ENCODE data around the gene N4BP2L2. TPM values are rescaled to one million over a fixed set of nuclear protein-coding genes. Genes with fewer than 3 reads are reported as not detected.

The N4BP2L2 gene
- total and polyA plus RNA-seq, 9 of the 15 experiments (the other 6 are each of a cell fraction or from before 2014, with no cell fraction given) = 33.9 to 76.4 (median 48.7) TPM

DNA sequence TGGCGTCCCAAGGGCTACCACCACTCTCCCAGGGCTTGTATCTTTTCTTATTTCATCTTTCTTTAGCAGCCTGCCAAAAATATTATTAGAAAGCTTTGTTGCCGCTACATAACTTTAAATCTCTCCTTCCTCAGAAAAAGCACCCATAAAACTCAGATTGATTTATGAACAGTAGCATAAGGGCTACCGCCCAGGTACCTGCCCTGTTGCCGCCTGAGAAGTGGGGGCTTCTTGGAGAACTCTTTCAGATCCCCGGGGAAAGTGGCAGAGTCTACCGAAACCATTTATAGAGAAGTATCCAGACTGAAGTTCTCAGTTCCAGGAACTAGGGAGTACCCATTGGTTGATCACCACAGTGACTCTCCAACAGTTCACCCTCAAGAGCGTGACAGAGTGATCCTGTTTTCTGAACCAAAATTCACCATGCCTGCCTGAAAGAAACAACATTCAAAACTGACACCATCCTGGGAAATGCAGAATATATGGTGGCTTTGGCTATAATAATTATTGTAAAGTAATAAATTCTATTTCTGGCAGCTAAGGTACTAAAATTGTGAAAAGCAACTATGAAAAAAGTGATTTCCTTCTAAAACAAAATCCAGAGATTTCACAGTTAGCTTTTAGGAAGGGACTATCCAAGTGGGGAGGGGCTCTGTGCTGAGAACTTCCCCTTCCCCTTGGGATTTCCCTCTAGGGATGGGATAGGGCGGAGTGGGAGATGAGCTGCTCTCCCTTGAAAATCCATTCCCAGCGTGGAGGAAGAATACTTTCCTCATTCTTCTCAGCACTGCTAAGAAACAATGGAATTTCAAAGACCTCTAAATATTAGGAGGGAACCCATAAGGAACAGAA is 109.8 kb downstream of the N4BP2L2 start:
- 72% methylated on average over 8 of the region's 9 CpGs for WGBS (ENCODE audit: insufficient coverage, low coverage, missing lambda C conversion rate)
- in situ Hi-C loops (cut with MboI) = no loop called here
- H3K9ac ChIP-seq (ENCODE audit: insufficient read depth in 1 of 2, low read depth in 2 of 2, low read length in 2 of 2) = no peak overlapping the region

DNA sequence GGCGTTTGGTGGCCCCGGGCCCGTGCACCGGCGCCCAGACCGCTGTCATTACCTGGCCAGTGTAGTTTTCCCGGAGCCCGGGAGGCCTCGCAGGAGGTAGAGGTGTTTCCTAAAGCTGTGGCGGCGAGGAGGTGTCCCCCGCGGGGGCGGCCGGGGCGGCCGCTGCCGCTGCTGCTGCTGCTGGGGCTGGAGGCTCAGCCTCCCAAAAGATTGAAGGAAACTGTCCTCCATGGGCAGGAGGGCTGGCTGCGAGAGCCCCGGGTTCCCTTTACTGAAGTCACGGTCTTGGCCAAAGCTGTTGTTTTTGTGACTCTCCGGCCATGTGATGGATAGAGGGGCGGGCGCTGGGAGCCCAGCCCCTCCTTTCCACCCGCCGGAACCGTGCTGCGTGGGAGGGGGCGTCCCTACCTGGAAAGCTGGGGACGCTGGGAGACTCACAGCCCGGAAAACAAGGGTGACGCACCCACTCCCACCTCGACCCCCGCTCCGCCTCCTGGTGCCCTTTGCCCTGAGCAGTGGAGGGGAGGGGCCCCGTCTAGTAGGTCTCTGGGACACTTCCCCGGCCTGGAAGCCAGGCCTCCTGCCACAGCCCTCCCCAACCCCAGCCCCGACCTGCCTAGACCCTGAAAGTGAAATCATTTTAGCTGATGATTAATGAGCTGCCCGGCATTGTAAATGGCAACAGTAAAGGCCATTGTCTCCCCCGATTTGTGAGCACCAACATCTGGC is 110.6 kb downstream of the N4BP2L2 start, which contains the start of gene N4BP2L1:
N4BP2L1 (minus strand) TSS at position 279 of the 729 bp plus-strand sequence; CDS start at position 231, 48 bp downstream.
- Histone ChIP-seq H3K9me3 (replicated peaks; ENCODE audit: control insufficient read depth, insufficient read depth, low read depth, low read length) (no peaks in the 10 kb centered on the region; the same call in none of the 2 replicates), H2AFZ (ENCODE audit: low read depth, low read length) (no peak within 1 kb of the TSS), H3K4me2 (ENCODE audit: insufficient read depth, low read length) (no peak within 1 kb of the TSS), H3K9me1 (ENCODE audit: control insufficient read depth, insufficient read depth, low read length) (no peaks in the 10 kb centered on the region), H3K79me2 (ENCODE audit: control insufficient read depth, insufficient read depth, low read length) (no peaks in the 10 kb centered on the region), H4K20me1 (replicated peaks; ENCODE audit: control insufficient read depth, insufficient read depth, low read length) (no peaks in the 10 kb centered on the region), H3K4me1 (replicated peaks in 1 of 2; ENCODE audit: control insufficient read depth in 2 of 2, insufficient read depth in 2 of 2, low read length in 2 of 2) (peaks cover 0 to 6% of the 10 kb centered on the region in 2 experiments; a peak in 3 of 5 replicates), H3K27ac (ENCODE audit: extremely low read depth, low read depth, low read length) (no peak within 1 kb of the TSS), H3K4me3 (no peak within 1 kb of the TSS), H3K9ac (ENCODE audit: insufficient read depth in 1 of 2, low read depth in 2 of 2, low read length in 2 of 2) (no peak within 1 kb of the TSS), H3K36me3 (ENCODE audit: control insufficient read depth, insufficient read depth, low read length) (no peaks in the 10 kb centered on the region), H3K27me3 (ENCODE audit: control insufficient read depth in 2 of 2, insufficient read depth in 2 of 2, low read length in 2 of 2) (no peaks in the 10 kb centered on the region)
- in situ Hi-C loops (cut with MboI) (no loop called here), intact Hi-C loops (cut with micrococcal nuclease) (no loop called here)
- BruUV-seq (replicated peaks) = no TSS peak
- POLR2A ChIA-PET = interaction anchor here (0.6 to 1.8 kb wide), 2 partner anchors 13 to 1066 kb away, joined by 3 to 5 read pairs; no protein-coding TSS in a partner anchor
- FAIRE-seq = no peak
- WGBS (ENCODE audit: insufficient coverage, low coverage, missing lambda C conversion rate) = 81% methylated on average over 3 of the region's 40 CpGs
- DNase-seq (ENCODE audit: extremely low read depth in 1 of 4, low spot score in 3 of 4) = no peak
- CTCF ChIA-PET (ENCODE audit: low intra/inter-chr PET ratio) = no interaction called here
- no peak for ATAC-seq
- TF ChIP-seq CCAR2 (IDR thresholded peaks at IDR 0.05; ENCODE audit: low read depth, low read length) (no peak), HCFC1 (IDR thresholded peaks at IDR 0.05; ENCODE audit: low read depth, low read length) (no peak), E2F3 (CRISPR knock-in tag; IDR thresholded peaks at IDR 0.05) (no peak), HDAC1 (IDR thresholded peaks at IDR 0.05) (no peak), ETV6 (IDR thresholded peaks at IDR 0.05; ENCODE audit: borderline replicate concordance in 1 of 2, low read depth in 2 of 2, low read length in 1 of 2) (no peak), ETV6 (CRISPR knock-in tag; IDR thresholded peaks at IDR 0.05; ENCODE audit: borderline replicate concordance) (no peak), NFYB (IDR thresholded peaks at IDR 0.05; ENCODE audit: extremely low read depth, insufficient read length) (no peak), ZKSCAN8 (CRISPR knock-in tag; IDR thresholded peaks at IDR 0.05) (no peak), TAF15 (IDR thresholded peaks at IDR 0.05; ENCODE audit: low read depth, low read length) (no peak), HOXB6 (CRISPR knock-in tag; IDR thresholded peaks at IDR 0.05; ENCODE audit: borderline replicate concordance) (no peak), FOS (IDR thresholded peaks at IDR 0.05; ENCODE audit: extremely low read depth, insufficient read length) (no peak), MYC (IDR thresholded peaks at IDR 0.05; ENCODE audit: low read depth, low read length) (no peak), MYC (CRISPR knock-in tag; IDR thresholded peaks at IDR 0.05; ENCODE audit: borderline replicate concordance, low read depth) (no peak), SMAD3 (CRISPR knock-in tag; conservative IDR thresholded peaks at IDR 0.05) (no peak), MAFK (IDR thresholded peaks at IDR 0.05; ENCODE audit: low read length) (no peak)

More for the DNA sequence above, 109.8 kb downstream of the N4BP2L2 start:
- CTCF ChIA-PET (ENCODE audit: low intra/inter-chr PET ratio) = no interaction called here
- H4K20me1 ChIP-seq (replicated peaks; ENCODE audit: control insufficient read depth, insufficient read depth, low read length) = no peaks in the 10 kb centered on the region
- no peak overlapping the region for H2AFZ ChIP-seq (ENCODE audit: low read depth, low read length)
- H3K27me3 ChIP-seq (ENCODE audit: control insufficient read depth in 2 of 2, insufficient read depth in 2 of 2, low read length in 2 of 2) = no peaks in the 10 kb centered on the region
- H3K4me2 ChIP-seq (ENCODE audit: insufficient read depth, low read length) = no peak overlapping the region
- H3K4me3 ChIP-seq = no peak overlapping the region
- BruUV-seq (replicated peaks) = no TSS peak
- H3K36me3 ChIP-seq (ENCODE audit: control insufficient read depth, insufficient read depth, low read length) = no peaks in the 10 kb centered on the region
- no peak for ATAC-seq
- H3K79me2 ChIP-seq (ENCODE audit: control insufficient read depth, insufficient read depth, low read length) = no peaks in the 10 kb centered on the region
- no peak for FAIRE-seq
- H3K27ac ChIP-seq (ENCODE audit: extremely low read depth, low read depth, low read length) = no peak overlapping the region
- DNase-seq (ENCODE audit: extremely low read depth in 1 of 4, low spot score in 3 of 4) = no peak
- no peaks in the 10 kb centered on the region; the same call in none of the 2 replicates for H3K9me3 ChIP-seq (replicated peaks; ENCODE audit: control insufficient read depth, insufficient read depth, low read depth, low read length)
- no peak for TF ChIP-seq ZNF785 (CRISPR knock-in tag; IDR thresholded peaks at IDR 0.05)
- intact Hi-C loops (cut with micrococcal nuclease) = no loop called here
- peaks cover 0 to 4% of the 10 kb centered on the region in 2 experiments; a peak in 3 of 5 replicates for H3K4me1 ChIP-seq (replicated peaks in 1 of 2; ENCODE audit: control insufficient read depth in 2 of 2, insufficient read depth in 2 of 2, low read length in 2 of 2)
- POLR2A ChIA-PET = interaction anchor here (0.6 to 1.8 kb wide), 2 partner anchors 12 to 1065 kb away, joined by 3 to 5 read pairs; no protein-coding TSS in a partner anchor
- H3K9me1 ChIP-seq (ENCODE audit: control insufficient read depth, insufficient read depth, low read length) = no peaks in the 10 kb centered on the region
